ENCODE results near the gene RTN4RL1.

GRCh38 chr17:2041561-2042389 is 16.6 kb upstream of the RTN4RL1 start, which contains the start of gene OVCA2:
- TF ChIP-seq, protein P1, sequence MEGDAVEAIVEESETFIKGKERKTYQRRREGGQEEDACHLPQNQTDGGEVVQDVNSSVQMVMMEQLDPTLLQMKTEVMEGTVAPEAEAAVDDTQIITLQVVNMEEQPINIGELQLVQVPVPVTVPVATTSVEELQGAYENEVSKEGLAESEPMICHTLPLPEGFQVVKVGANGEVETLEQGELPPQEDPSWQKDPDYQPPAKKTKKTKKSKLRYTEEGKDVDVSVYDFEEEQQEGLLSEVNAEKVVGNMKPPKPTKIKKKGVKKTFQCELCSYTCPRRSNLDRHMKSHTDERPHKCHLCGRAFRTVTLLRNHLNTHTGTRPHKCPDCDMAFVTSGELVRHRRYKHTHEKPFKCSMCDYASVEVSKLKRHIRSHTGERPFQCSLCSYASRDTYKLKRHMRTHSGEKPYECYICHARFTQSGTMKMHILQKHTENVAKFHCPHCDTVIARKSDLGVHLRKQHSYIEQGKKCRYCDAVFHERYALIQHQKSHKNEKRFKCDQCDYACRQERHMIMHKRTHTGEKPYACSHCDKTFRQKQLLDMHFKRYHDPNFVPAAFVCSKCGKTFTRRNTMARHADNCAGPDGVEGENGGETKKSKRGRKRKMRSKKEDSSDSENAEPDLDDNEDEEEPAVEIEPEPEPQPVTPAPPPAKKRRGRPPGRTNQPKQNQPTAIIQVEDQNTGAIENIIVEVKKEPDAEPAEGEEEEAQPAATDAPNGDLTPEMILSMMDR (IDR thresholded peaks at IDR 0.05), result peak in 6 of 7 experiments; percentile 11 to 71 (median 46)
- TF ChIP-seq POLR2A (IDR thresholded peaks at IDR 0.05), result peak; percentile 53 to 73 (median 70)
